Esophagus squamous epithelium (tissue), 5 donors: ENCODE measurements around the gene GP1BB. TPM values are rescaled to one million over a fixed set of nuclear protein-coding genes. Genes with fewer than 3 reads are reported as not detected.

ENCODE experiments used
- DNase-seq: peaks from one replicate; lab custom pipeline; 2025; lab: John Stamatoyannopoulos, UW
- H3K27ac ChIP-seq, 4 donors: fragments of 200-600 bp; sonication (generic); one replicate each; pipeline ENCODE4 v1.5.1; 2016 to 2019; ENCODE audit warnings: mild to moderate bottlenecking in 1 of 4
- H3K27me3 ChIP-seq, 4 donors: fragments of 200-600 bp; sonication (generic); 1 replicate in 3 of 4; 2 replicates in 1 of 4; pipeline versions ENCODE4 v1.5.1 to v1.6.0; 2017 to 2021; ENCODE audit warnings: antibody characterized with exemption in 1 of 4
- H3K36me3 ChIP-seq, 3 donors: fragments of 200-600 bp; sonication (generic); one replicate each; pipeline ENCODE4 v1.5.1; 2016 to 2019
- H3K4me1 ChIP-seq, 3 donors: fragments of 200-600 bp; sonication (generic); one replicate each; pipeline ENCODE4 v1.5.1; 2017 to 2019
- H3K4me3 ChIP-seq, 4 donors: fragments of 200-600 bp; sonication (generic); 1 replicate in 3 of 4; 2 replicates in 1 of 4; pipeline ENCODE4 v1.5.1; 2016 to 2019; ENCODE audit warnings: mild to moderate bottlenecking in 2 of 4, moderate library complexity in 1 of 4
- H3K9me3 ChIP-seq, 3 donors: fragments of 200-600 bp; sonication (generic); one replicate each; pipeline ENCODE4 v1.5.1; 2016 to 2019
- CTCF ChIP-seq, 6 experiments: fragments of 450-650 bp in 4 of 6; fragments of 200-600 bp in 2 of 6; sonication (generic) in 2 of 6; IDR thresholded peaks; one replicate each; pipeline ENCODE4 v1.5.1; 2016 to 2019; ENCODE audit warnings: antibody characterized with exemption in 6 of 6, mild to moderate bottlenecking in 4 of 6, moderate library complexity in 4 of 6
- POLR2A ChIP-seq, 4 donors: fragments of 450-650 bp; IDR thresholded peaks; one replicate each; pipeline ENCODE4 v1.6.1; 2017; ENCODE audit warnings: antibody characterized with exemption in 4 of 4, mild to moderate bottlenecking in 4 of 4, moderate library complexity in 3 of 4
- WGBS, 2 donors: methylation state at CpG; one replicate each; pipeline ENCODE4 v1.1.5; 2018; 5-methylcytosine and 5-hydroxymethylcytosine counted together
- intact Hi-C: fragments of 100-400 bp; cut with DNase I; formaldehyde crosslinking; loops from one replicate; pipeline ENCODE4 v1.15.0; 2022
- total RNA-seq, 4 donors: library from RNA; depleted of rRNA; stranded (reverse); fragments of >200 nt; gene quantifications; one replicate each; pipeline ENCODE4 v1.1.0, GENCODE V29; 2016
- donor health status: DM: yes; HTN: yes; CAD: no.

Gene GP1BB
- total RNA-seq, 4 donors from 2014 or later = 4.8 to 40.0 (median 9.7) TPM

GRCh38 chr22:19710020-19710768 is 13.1 kb upstream of the GP1BB start:
- Histone ChIP-seq H3K27ac (no peak overlapping the region), H3K36me3 (no peaks in the 10 kb centered on the region), H3K9me3 (no peaks in the 10 kb centered on the region), H3K27me3 (peaks cover 0 to 39% (median 0%) of the 10 kb centered on the region in 4 donors), H3K4me3 (no peak overlapping the region), H3K4me1 (peaks cover 6 to 32% (median 12%) of the 10 kb centered on the region in 3 donors)
- DNase-seq = no peak
- WGBS, 2 donors = 81 to 91% methylated on average over 12 of the region's 19 CpGs
- TF ChIP-seq POLR2A (IDR thresholded peaks at IDR 0.05) (no peak), CTCF (IDR thresholded peaks at IDR 0.05) (no peak)
- intact Hi-C loops = no loop called here

GRCh38 chr22:19710769-19711106 is 12.6 kb upstream of the GP1BB start:
- no peak overlapping the region for H3K4me3 ChIP-seq
- no peak overlapping the region for H3K27ac ChIP-seq
- peaks cover 12 to 38% (median 16%) of the 10 kb centered on the region in 3 donors for H3K4me1 ChIP-seq
- DNase-seq = no peak
- no peaks in the 10 kb centered on the region for H3K36me3 ChIP-seq
- peaks cover 0 to 39% (median 0%) of the 10 kb centered on the region in 4 donors for H3K27me3 ChIP-seq
- TF ChIP-seq CTCF (IDR thresholded peaks at IDR 0.05) (no peak), POLR2A (IDR thresholded peaks at IDR 0.05) (no peak)
- 88 to 96% methylated on average over 5 to 6 of the region's 6 CpGs for WGBS, 2 donors
- intact Hi-C loops = no loop called here
- no peaks in the 10 kb centered on the region for H3K9me3 ChIP-seq

GRCh38 chr22:19713245-19713644 is 10.1 kb upstream of the GP1BB start:
- 88 to 91% methylated on average over 9 to 13 of the region's 13 CpGs for WGBS, 2 donors
- peaks cover 0 to 55% (median 0%) of the 10 kb centered on the region in 4 donors for H3K27me3 ChIP-seq
- no peak overlapping the region for H3K4me3 ChIP-seq
- H3K9me3 ChIP-seq = no peaks in the 10 kb centered on the region
- TF ChIP-seq CTCF (IDR thresholded peaks at IDR 0.05) (no peak), POLR2A (IDR thresholded peaks at IDR 0.05) (no peak)
- no peaks in the 10 kb centered on the region for H3K36me3 ChIP-seq
- H3K27ac ChIP-seq = no peak overlapping the region
- DNase-seq = no peak
- intact Hi-C loops = no loop called here
- H3K4me1 ChIP-seq = peaks cover 19 to 60% (median 30%) of the 10 kb centered on the region in 3 donors

GRCh38 chr22:19713650-19714311 is 9.6 kb upstream of the GP1BB start:
- Histone ChIP-seq H3K4me3 (peak overlapping the region; percentile 48 to 77 (median 66)), H3K4me1 (peaks cover 24 to 60% (median 35%) of the 10 kb centered on the region in 3 donors), H3K27me3 (peaks cover 0 to 56% (median 0%) of the 10 kb centered on the region in 4 donors), H3K27ac (peak overlapping the region in 1 of 4 donors; percentile 13), H3K9me3 (no peaks in the 10 kb centered on the region), H3K36me3 (no peaks in the 10 kb centered on the region)
- intact Hi-C loops = no loop called here
- DNase-seq = no peak
- 57 to 73% methylated on average over 3 to 10 of the region's 38 CpGs for WGBS, 2 donors
- no peak for TF ChIP-seq POLR2A (IDR thresholded peaks at IDR 0.05)
- no peak for TF ChIP-seq CTCF (IDR thresholded peaks at IDR 0.05)
